ENCODE data around the gene BCL2. TPM values are rescaled to one million over a fixed set of nuclear protein-coding genes. Genes with fewer than 3 reads are reported as not detected.

BCL2 gene
- total RNA-seq, 1 experiment from 2014 or later, result 1.3 TPM

DNA sequence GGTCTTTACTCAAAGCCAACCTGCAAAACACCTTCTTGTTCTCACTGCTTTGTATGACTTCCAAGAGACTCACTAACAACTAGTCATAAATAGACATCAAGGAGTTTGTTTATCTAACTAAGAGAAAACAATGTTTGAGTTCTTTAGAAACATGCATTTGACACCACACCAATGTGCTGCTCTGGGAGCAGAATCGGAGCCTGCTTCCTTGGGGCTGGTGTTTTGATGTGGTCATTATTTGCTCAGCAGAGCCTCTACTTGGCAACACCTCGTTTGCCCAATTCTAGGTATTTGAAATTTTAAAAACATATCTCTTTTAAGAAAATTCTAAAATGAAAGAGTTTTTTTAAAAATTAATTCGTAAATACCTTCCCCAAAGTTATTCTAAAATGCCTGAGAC, 167.5 kb downstream of the BCL2 start:
- H3K18ac ChIP-seq (ENCODE audit: insufficient read length, low read depth, low read length), result no peak overlapping the region
- no peak overlapping the region for H2BK5ac ChIP-seq (ENCODE audit: insufficient read length, low read length)
- no peaks in the 10 kb centered on the region for H3K23me2 ChIP-seq (ENCODE audit: insufficient read length, low read depth, low read length, poor library complexity, severe bottlenecking)
- H4K5ac ChIP-seq (ENCODE audit: insufficient read length, low read depth, low read length), result no peak overlapping the region
- H2BK12ac ChIP-seq (ENCODE audit: insufficient read length, low read depth, low read length), result no peak overlapping the region
- H3K4me1 ChIP-seq (ENCODE audit: insufficient read depth, low read length), result no peaks in the 10 kb centered on the region
- DNase-seq, result no peak
- no CpG with 5 or more reads among the region's 3 CpGs for WGBS (ENCODE audit: extremely low coverage, insufficient read length, low lambda C conversion rate)
- no peak overlapping the region for H3K4me2 ChIP-seq (ENCODE audit: insufficient read depth, insufficient read length, low read length)
- Mint-ChIP-seq H3K27me3 (ENCODE audit: low read depth) (peaks cover 10% of the 10 kb centered on the region), H3K27ac (no peak overlapping the region), H3K9me3 (no peaks in the 10 kb centered on the region), H3K4me3 (no peak overlapping the region), H3K36me3 (ENCODE audit: insufficient read depth in 1 of 3, low read depth in 3 of 3) (no peaks in the 10 kb centered on the region), H3K4me1 (peaks cover 6 to 21% of the 10 kb centered on the region in 2 experiments)
- H3K9me3 ChIP-seq (ENCODE audit: control insufficient read depth, low read depth, low read length), result no peaks in the 10 kb centered on the region
- H3K27ac ChIP-seq (ENCODE audit: insufficient read length, low read depth, low read length), result no peak overlapping the region
- H3K27me3 ChIP-seq (ENCODE audit: insufficient read depth, low read length), result no peaks in the 10 kb centered on the region
- no peaks in the 10 kb centered on the region for H3K79me2 ChIP-seq (ENCODE audit: insufficient read depth, low read length)
- no peak overlapping the region for H2BK20ac ChIP-seq (ENCODE audit: low read depth, low read length, poor library complexity, severe bottlenecking)
- no peaks in the 10 kb centered on the region for H3K79me1 ChIP-seq (ENCODE audit: insufficient read depth, low read depth, low read length, poor library complexity, severe bottlenecking)
- no peaks in the 10 kb centered on the region for H4K20me1 ChIP-seq (ENCODE audit: control insufficient read depth, insufficient read depth, insufficient read length)
- no peak overlapping the region for H3K23ac ChIP-seq (ENCODE audit: insufficient read length, low read depth, low read length)
- no peak overlapping the region for H3T11ph ChIP-seq (ENCODE audit: low read length)
- TF ChIP-seq, protein P1, sequence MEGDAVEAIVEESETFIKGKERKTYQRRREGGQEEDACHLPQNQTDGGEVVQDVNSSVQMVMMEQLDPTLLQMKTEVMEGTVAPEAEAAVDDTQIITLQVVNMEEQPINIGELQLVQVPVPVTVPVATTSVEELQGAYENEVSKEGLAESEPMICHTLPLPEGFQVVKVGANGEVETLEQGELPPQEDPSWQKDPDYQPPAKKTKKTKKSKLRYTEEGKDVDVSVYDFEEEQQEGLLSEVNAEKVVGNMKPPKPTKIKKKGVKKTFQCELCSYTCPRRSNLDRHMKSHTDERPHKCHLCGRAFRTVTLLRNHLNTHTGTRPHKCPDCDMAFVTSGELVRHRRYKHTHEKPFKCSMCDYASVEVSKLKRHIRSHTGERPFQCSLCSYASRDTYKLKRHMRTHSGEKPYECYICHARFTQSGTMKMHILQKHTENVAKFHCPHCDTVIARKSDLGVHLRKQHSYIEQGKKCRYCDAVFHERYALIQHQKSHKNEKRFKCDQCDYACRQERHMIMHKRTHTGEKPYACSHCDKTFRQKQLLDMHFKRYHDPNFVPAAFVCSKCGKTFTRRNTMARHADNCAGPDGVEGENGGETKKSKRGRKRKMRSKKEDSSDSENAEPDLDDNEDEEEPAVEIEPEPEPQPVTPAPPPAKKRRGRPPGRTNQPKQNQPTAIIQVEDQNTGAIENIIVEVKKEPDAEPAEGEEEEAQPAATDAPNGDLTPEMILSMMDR (conservative IDR thresholded peaks at IDR 0.05), result no peak
- H3K56ac ChIP-seq (ENCODE audit: insufficient read length, low read depth, low read length), result no peak overlapping the region
- no peak overlapping the region for H3K4ac ChIP-seq (ENCODE audit: low read depth, low read length)
- no peak overlapping the region for H2BK15ac ChIP-seq (ENCODE audit: low read depth, low read length)
- H4K8ac ChIP-seq (replicated peaks; ENCODE audit: insufficient read length, low read depth, low read length), result no peak overlapping the region
- H4K91ac ChIP-seq (ENCODE audit: insufficient read length, low read depth, low read length), result no peak overlapping the region
- no peak overlapping the region for H3K9ac ChIP-seq (ENCODE audit: extremely low read depth, insufficient read length, low read length)
- no peak overlapping the region for H2AFZ ChIP-seq (ENCODE audit: low read length)
- H2AK5ac ChIP-seq (ENCODE audit: insufficient read length, low read length), result no peak overlapping the region
- H2BK120ac ChIP-seq (ENCODE audit: low read depth, low read length, poor library complexity, severe bottlenecking), result no peak overlapping the region
- no peak overlapping the region for H3K14ac ChIP-seq (ENCODE audit: insufficient read depth, low read length)

All from H9 (cell line).